ENCODE results near the gene LCN9.

Gene LCN9

GRCh38 chr9:135673941-135674340 is 10.8 kb downstream of the LCN9 start:
- no peak for DNase-seq

GRCh38 chr9:135674977-135675376 is 11.9 kb downstream of the LCN9 start:
- no peak for DNase-seq

- no peak for DNase-seq
These were observed 13.8 kb downstream of the LCN9 start for GRCh38 chr9:135676891-135677290.

- DNase-seq: no peak
These were observed 14.6 kb downstream of the LCN9 start for GRCh38 chr9:135677641-135678168.

- no peak for DNase-seq
These were observed 15.3 kb downstream of the LCN9 start for GRCh38 chr9:135678236-135679017.

GRCh38 chr9:135680056-135680455 is 16.9 kb downstream of the LCN9 start:
- no peak for DNase-seq

- DNase-seq: no peak
These were observed 18.1 kb downstream of the LCN9 start for GRCh38 chr9:135681161-135681560.

- DNase-seq: no peak
These were observed 20.4 kb downstream of the LCN9 start for GRCh38 chr9:135683401-135684034.

GRCh38 chr9:135684691-135685090 is 21.6 kb downstream of the LCN9 start:
- no peak for DNase-seq

- no peak for DNase-seq
These were observed 24.1 kb downstream of the LCN9 start for GRCh38 chr9:135687216-135687615.

- no peak for DNase-seq
These were observed 25.9 kb downstream of the LCN9 start for GRCh38 chr9:135689011-135689410.

GRCh38 chr9:135690836-135691570 is 27.9 kb downstream of the LCN9 start:
- DNase-seq: no peak

GRCh38 chr9:135692410-135692809 is 29.3 kb downstream of the LCN9 start:
- DNase-seq: no peak

- DNase-seq: no peak
These were observed 30.2 kb downstream of the LCN9 start for GRCh38 chr9:135693265-135693664.

- DNase-seq: no peak
These were observed 30.7 kb downstream of the LCN9 start for GRCh38 chr9:135693771-135694170.

GRCh38 chr9:135694414-135694813 is 31.3 kb downstream of the LCN9 start:
- no peak for DNase-seq

- no peak for DNase-seq
These were observed 31.9 kb downstream of the LCN9 start for GRCh38 chr9:135695036-135695435.

GRCh38 chr9:135695642-135696041 is 32.5 kb downstream of the LCN9 start:
- DNase-seq: no peak

- DNase-seq: no peak
These were observed 33.3 kb downstream of the LCN9 start for GRCh38 chr9:135696446-135696845.

GRCh38 chr9:135697226-135697625 is 34.1 kb downstream of the LCN9 start:
- DNase-seq: no peak

GRCh38 chr9:135698236-135698635 is 35.1 kb downstream of the LCN9 start:
- DNase-seq: no peak

- no peak for DNase-seq
These were observed 35.7 kb downstream of the LCN9 start for GRCh38 chr9:135698767-135699166.

- DNase-seq: no peak
These were observed 36.3 kb downstream of the LCN9 start, which contains the start of gene SOHLH1 for GRCh38 chr9:135699440-135699839. TSS of gene SOHLH1 (minus strand) at chr9:135699481. CDS start at chr9:135699467, 14 bp downstream.

- DNase-seq: no peak
These were observed 37.4 kb downstream of the LCN9 start for GRCh38 chr9:135700525-135700924.
